Gastrocnemius medialis (tissue), 4 donors: ENCODE results near the gene HDAC4. TPM values are rescaled to one million over a fixed set of nuclear protein-coding genes. Genes with fewer than 3 reads are reported as not detected.
A peak's percentile ranks its signal among the peaks of the same experiment; 100 is the strongest.

ENCODE experiments used
- ATAC-seq, 2 donors: fragments of 150-250 bp; one replicate each; pipeline ENCODE4 v1.9.1; 2016
- DNase-seq, 2 donors: peaks; one replicate each; pipeline ENCODE4 v3.0.0-alpha.2; 2019
- H3K27ac ChIP-seq, 4 donors: fragments of 200-600 bp; sonication (generic); 1 replicate in 1 of 4; 2 replicates in 3 of 4; pipeline ENCODE4 v1.5.1; 2016 to 2018; ENCODE audit warnings: mild to moderate bottlenecking in 2 of 4, moderate library complexity in 1 of 4
- H3K27me3 ChIP-seq, 3 donors: fragments of 200-600 bp; sonication (generic) in 2 of 3; 1 replicate in 1 of 3; 2 replicates in 2 of 3; pipeline versions ENCODE4 v1.5.1 to v1.6.0; 2016 to 2019; ENCODE audit warnings: mild to moderate bottlenecking in 1 of 3, moderate library complexity in 1 of 3
- H3K36me3 ChIP-seq, 2 donors: fragments of 200-600 bp; sonication (generic) in 1 of 2; one replicate each; pipeline ENCODE4 v1.5.1; 2017 to 2018
- H3K4me1 ChIP-seq, 2 donors: fragments of 200-600 bp; sonication (generic) in 1 of 2; one replicate each; pipeline ENCODE4 v1.5.1; 2016 to 2017; ENCODE audit warnings: mild to moderate bottlenecking in 2 of 2
- H3K4me3 ChIP-seq, 4 donors: fragments of 200-600 bp; sonication (generic) in 3 of 4; 1 replicate in 1 of 4; 2 replicates in 3 of 4; pipeline ENCODE4 v1.5.1; 2016 to 2019; ENCODE audit warnings: mild to moderate bottlenecking in 2 of 4
- H3K9me3 ChIP-seq, 3 donors: fragments of 200-600 bp; sonication (generic) in 2 of 3; 1 replicate in 1 of 3; 2 replicates in 2 of 3; pipeline ENCODE4 v1.5.1; 2016 to 2019
- POLR2A ChIP-seq, 2 donors: fragments of 450-650 bp; IDR thresholded peaks; one replicate each; pipeline ENCODE4 v1.6.1; 2017; ENCODE audit warnings: antibody characterized with exemption in 2 of 2, mild to moderate bottlenecking in 2 of 2, moderate library complexity in 2 of 2
- in situ Hi-C, 4 donors: fragments of 200-750 bp; cut with MboI; loops; one replicate each; pipeline versions ENCODE4 v1.15.0 to v1.8.0; 2017; ENCODE audit warnings: low sequenced_read_pairs in 4 of 4
- intact Hi-C: fragments of 100-400 bp; cut with DNase I; formaldehyde crosslinking; loops from one replicate; pipeline ENCODE4 v1.15.1; 2023; ENCODE audit warnings: low total_unique reads
- total RNA-seq, 4 donors: library from RNA; depleted of rRNA; stranded (reverse); fragments of >200 nt; gene quantifications; one replicate each; pipeline versions ENCODE4 v1.1.0 to v1.2.3, GENCODE V29; 2016
- TF ChIP-seq, protein P1 (sequence below), 5 experiments: fragments of 450-650 bp in 3 of 5; fragments of 200-600 bp in 2 of 5; sonication (generic) in 2 of 5; IDR thresholded peaks in 4 of 5; conservative IDR thresholded peaks in 1 of 5; 1 replicate in 4 of 5; 2 replicates in 1 of 5; pipeline ENCODE4 v1.5.1; 2016 to 2019; ENCODE audit warnings: antibody characterized with exemption in 5 of 5, mild to moderate bottlenecking in 3 of 5, moderate library complexity in 3 of 5

HDAC4 gene
- total RNA-seq, 4 donors from 2014 or later = 23.6 to 257 (median 119) TPM

DNA sequence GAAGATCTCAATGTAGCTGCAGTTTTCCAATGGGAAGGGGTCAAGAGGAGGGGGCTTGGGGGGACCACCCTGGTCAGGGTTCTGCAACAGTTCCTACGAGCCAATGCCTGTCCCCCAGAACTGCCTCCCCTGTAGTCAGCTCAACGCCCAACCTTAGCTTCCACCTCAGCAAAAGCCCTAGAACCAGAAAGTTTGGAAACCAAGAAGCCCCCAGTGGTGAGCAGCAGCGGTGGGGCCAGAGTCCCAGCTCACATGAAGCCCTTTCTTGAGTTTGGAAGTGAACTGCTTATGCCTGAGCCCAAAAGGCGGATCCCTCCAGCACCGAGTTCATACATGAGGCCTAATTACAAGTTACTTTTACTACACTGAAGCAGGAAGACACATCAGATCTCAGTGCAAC lies 162.4 kb downstream of the HDAC4 start:
- Histone ChIP-seq H3K4me1 (peaks cover 64 to 70% of the 10 kb centered on the region in 2 donors), H3K9me3 (no peaks in the 10 kb centered on the region), H3K36me3 (no peaks in the 10 kb centered on the region), H3K27ac (peak overlapping the region; percentile 94 to 99 (median 98)), H3K27me3 (no peaks in the 10 kb centered on the region), H3K4me3 (no peak overlapping the region)
- DNase-seq (no peak), ATAC-seq (no peak)
- intact Hi-C loops (no loop called here), in situ Hi-C loops (no loop called here)
- TF ChIP-seq POLR2A (IDR thresholded peaks at IDR 0.05) = no peak
- TF ChIP-seq, protein P1, sequence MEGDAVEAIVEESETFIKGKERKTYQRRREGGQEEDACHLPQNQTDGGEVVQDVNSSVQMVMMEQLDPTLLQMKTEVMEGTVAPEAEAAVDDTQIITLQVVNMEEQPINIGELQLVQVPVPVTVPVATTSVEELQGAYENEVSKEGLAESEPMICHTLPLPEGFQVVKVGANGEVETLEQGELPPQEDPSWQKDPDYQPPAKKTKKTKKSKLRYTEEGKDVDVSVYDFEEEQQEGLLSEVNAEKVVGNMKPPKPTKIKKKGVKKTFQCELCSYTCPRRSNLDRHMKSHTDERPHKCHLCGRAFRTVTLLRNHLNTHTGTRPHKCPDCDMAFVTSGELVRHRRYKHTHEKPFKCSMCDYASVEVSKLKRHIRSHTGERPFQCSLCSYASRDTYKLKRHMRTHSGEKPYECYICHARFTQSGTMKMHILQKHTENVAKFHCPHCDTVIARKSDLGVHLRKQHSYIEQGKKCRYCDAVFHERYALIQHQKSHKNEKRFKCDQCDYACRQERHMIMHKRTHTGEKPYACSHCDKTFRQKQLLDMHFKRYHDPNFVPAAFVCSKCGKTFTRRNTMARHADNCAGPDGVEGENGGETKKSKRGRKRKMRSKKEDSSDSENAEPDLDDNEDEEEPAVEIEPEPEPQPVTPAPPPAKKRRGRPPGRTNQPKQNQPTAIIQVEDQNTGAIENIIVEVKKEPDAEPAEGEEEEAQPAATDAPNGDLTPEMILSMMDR (IDR thresholded peaks at IDR 0.05 in 4 of 5, conservative IDR thresholded peaks at IDR 0.05 in 1 of 5) = no peak

DNA sequence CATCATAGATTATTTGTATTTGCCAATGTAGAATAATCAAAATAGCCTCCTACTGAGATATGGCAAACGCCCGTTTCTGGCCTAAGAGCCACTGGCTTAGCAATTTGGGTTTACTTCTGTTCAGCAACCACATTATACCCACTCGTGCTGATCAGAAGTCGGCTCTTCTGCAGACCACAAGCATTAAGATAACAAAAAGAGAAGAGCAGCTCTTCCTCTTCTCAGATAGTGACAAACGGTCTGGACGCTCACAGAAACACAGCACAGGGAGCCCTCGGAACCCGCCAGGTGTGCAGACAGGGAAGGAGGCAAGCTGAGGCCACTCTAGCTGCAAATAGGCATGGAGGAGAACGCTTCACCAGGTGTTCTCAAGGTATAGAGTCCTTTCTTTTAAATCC lies 164.0 kb downstream of the HDAC4 start:
- Histone ChIP-seq H3K4me1 (peaks cover 65 to 75% of the 10 kb centered on the region in 2 donors), H3K27me3 (no peaks in the 10 kb centered on the region), H3K4me3 (no peak overlapping the region), H3K9me3 (no peaks in the 10 kb centered on the region), H3K36me3 (no peaks in the 10 kb centered on the region), H3K27ac (peak overlapping the region; percentile 94 to 99 (median 98))
- TF ChIP-seq, protein P1 (IDR thresholded peaks at IDR 0.05 in 4 of 5, conservative IDR thresholded peaks at IDR 0.05 in 1 of 5) = no peak
- TF ChIP-seq POLR2A (IDR thresholded peaks at IDR 0.05) = no peak
- in situ Hi-C loops (no loop called here), intact Hi-C loops (no loop called here)
- no peak for DNase-seq
- no peak for ATAC-seq

DNA sequence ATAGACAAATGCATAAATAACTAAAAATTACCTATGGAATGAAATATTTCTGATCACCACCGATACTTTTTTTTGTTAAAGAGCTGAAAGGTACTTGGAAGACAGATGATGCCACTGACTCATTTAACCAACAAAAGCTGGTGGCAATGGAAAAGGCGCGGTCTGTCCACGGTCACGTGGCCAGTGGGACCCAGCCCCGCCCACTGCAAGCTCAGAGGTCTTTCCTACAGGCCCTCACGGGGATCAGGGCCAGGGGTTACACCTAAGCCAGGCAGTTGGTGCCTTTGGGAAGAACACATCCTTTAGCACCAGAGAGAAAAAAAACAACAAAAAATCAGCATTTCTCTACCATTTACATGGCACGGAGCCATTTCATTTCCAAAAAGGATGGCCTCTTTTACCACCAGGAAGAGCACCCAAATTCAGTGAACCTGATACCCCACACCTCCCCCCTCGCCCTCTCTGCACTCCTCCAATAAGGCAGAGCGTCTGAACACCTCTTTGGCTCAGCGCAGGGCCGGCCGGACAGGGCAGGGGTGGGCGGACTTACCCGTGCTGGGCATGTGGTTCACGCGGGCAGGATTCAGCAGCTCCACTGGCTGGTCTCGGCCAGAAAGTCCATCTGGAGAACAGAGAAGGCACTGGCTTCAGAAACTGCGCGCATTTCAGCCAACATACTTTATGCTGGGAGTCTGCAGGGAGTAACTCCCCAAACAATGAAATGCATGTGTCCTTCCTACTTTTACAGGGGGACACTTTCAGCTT lies 164.6 kb downstream of the HDAC4 start:
- DNase-seq (no peak), ATAC-seq (no peak)
- no peaks in the 10 kb centered on the region for H3K27me3 ChIP-seq
- in situ Hi-C loops = no loop called here
- TF ChIP-seq, protein P1 (IDR thresholded peaks at IDR 0.05 in 4 of 5, conservative IDR thresholded peaks at IDR 0.05 in 1 of 5) = no peak
- no peak for TF ChIP-seq POLR2A (IDR thresholded peaks at IDR 0.05)
- no peaks in the 10 kb centered on the region for H3K36me3 ChIP-seq
- no peak overlapping the region for H3K4me3 ChIP-seq
- peaks cover 60 to 70% of the 10 kb centered on the region in 2 donors for H3K4me1 ChIP-seq
- intact Hi-C loops = no loop called here
- H3K9me3 ChIP-seq = no peaks in the 10 kb centered on the region
- peak overlapping the region; percentile 94 to 99 (median 98) for H3K27ac ChIP-seq

DNA sequence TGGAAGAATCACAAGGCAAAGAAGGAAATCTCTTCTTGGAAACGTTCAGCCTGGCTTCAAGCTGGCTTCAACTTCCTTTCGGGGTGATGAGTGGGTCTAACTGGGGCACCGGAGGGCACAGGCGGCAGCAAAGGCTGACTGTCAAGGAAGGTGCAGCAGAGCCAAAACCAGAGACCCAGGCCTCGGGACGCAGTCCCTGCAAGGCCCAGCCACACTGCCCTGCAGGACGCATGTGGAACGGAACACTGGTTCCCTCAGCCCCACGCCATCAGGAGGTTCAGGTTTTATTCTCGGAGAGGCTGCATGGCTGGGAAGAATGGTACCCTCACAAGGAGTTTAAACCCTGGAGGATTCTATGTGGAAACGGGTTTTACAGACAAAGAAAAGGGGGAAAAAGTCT lies 165.5 kb downstream of the HDAC4 start:
- Histone ChIP-seq H3K9me3 (no peaks in the 10 kb centered on the region), H3K27ac (peak overlapping the region; percentile 94 to 99 (median 98)), H3K36me3 (no peaks in the 10 kb centered on the region), H3K27me3 (no peaks in the 10 kb centered on the region), H3K4me3 (no peak overlapping the region), H3K4me1 (peaks cover 62 to 68% of the 10 kb centered on the region in 2 donors)
- intact Hi-C loops = no loop called here
- no peak for DNase-seq
- ATAC-seq = no peak
- in situ Hi-C loops = no loop called here
- no peak for TF ChIP-seq POLR2A (IDR thresholded peaks at IDR 0.05)
- TF ChIP-seq, protein P1 (IDR thresholded peaks at IDR 0.05 in 4 of 5, conservative IDR thresholded peaks at IDR 0.05 in 1 of 5) = no peak
